T1000 (cell line): ENCODE measurements around the gene REV3L.
"Not testable (repeated sequence)": the region's sequence is repeated elsewhere in the genome, so short reads cannot be mapped to it uniquely, and the experiment has no call there.

Source experiments
- DNase-seq: peaks from one replicate; lab custom pipeline; 2025; ENCODE audit warnings: mixed read lengths; lab: John Stamatoyannopoulos, UW

Gene REV3L

DNA sequence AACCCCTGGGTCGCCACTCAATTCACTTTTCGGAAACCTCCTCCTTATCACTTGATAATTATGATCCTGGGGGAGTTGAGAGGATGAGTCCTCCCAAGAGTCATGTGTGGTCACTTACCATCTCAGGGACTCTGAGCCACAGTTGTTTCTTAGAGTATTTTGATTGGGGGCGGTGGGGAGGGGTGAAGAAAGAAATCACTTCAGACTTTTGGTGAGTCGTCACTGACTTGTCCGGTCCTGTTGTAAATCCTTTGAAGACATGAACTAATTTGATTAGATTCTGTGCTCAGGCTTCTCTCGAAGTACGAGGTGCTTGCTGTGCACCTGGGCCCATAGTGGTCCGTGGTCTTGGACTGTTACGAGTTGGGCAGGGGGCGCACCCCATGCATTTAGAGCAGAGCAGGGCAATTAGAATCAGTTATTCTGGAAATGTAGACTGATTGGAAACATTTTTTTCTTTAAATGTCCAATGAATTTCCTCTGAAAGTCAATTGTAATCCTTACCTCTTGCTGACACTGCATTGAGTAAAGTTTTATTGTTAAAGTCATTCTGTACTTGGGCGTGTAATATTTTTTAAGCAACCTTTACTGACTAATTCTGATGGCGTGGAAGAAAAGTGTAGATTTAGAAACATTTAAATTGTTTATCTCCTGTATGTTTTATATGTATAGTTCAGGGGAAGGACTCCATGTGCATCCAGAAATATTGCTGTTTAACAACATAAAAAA is 222.3 kb downstream of the REV3L start:
- no peak for DNase-seq

DNA sequence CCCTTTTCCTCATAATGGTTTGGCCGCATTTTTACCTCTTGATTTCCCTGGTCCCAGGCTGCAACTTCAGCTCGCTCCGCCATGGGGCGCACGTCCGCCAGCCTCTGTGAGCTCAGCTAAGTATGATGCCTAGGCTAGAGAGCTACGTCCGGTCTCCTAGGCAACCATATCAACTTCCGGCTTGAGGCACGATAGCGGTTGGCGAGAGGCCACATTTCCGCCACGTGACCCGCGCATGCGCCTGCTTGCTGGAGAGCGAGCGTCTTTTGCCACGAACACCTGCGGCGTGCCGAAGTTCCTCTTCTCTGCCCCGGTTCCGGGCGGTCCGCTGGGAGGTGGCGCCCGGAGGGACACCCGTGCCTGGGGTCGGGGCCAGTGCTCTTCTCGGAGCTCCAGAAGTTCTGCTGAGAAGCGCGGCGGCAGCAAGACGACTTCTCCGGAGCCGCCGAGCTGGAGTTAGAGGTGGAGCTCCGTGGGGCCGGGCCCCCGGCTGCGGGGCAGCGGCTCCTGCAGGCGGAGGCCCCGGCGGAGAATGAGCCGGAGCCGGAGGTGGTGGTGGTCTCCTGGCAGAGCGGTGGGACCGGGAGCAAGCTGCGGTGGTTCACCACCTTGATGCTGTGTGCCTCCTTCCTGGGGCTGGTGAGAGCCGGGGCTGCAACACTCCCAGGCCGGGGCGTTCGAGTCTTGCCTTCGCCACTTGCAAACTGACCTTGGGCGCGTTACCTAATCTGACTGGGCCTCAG is 223.8 kb downstream of the REV3L start:
- peak; percentile 96 for DNase-seq

DNA sequence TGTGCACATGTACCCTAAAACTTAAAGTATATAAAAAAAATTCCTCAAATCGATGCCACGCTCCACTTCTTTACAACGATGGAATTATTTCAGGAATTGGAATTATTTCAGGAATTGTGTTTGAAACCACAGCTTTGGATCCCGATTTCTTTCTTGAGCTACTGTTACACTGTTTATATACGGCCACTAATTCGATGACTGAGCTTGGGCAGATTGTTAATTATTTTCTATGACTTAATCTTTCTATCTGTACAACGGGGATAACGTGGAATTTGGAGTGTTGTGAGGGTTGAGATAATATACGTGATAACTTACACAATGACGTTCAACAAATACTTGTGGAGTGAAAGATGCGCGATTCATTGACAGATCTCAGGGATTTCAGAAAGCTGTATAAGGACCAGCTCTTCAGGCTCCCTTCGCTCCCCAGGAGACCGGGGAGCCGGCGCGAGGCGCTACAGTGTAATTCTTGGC is 224.4 kb downstream of the REV3L start:
- no peak for DNase-seq

DNA sequence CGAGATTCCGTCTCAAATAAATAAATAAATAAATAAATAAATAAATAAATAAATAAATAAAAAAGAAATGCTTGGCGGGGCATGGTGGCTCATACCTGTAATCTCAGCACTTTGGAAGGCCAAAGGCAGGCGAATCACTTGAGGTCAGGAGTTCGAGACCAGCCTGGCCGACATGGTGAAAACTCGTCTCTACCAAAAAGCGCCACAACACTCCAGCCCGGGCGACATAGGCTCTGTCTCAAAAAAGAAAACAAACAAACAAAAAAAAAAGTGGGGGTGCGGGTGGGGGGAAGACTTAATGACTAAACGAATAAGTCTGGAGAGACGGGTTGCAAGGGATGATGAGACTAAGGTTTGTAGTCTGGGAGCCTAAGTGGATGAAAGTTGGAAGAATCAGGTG is 225.0 kb downstream of the REV3L start:
- no peak for DNase-seq

- DNase-seq: no peak
Measured at GRCh38 chr6:111256646-111257045, 226.4 kb downstream of the REV3L start.

DNA sequence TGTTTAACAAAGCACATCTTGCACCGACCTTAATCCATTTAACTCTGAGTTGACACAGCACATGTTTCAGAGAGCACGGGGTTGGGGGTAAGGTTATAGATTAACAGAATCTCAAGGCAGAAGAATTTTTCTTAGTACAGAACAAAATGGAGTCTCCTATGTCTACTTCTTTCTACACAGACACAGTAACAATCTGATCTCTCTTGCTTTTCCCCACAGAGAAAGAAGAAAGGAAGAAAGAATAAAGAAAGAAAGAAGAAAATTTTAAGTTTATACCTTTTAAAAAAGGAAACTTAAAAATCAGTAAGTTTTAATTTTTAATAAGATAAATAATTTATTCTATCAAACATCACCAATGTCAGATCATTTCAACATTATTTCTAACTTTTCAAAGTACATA is 227.2 kb downstream of the REV3L start:
- DNase-seq: not testable (repeated sequence)

DNA sequence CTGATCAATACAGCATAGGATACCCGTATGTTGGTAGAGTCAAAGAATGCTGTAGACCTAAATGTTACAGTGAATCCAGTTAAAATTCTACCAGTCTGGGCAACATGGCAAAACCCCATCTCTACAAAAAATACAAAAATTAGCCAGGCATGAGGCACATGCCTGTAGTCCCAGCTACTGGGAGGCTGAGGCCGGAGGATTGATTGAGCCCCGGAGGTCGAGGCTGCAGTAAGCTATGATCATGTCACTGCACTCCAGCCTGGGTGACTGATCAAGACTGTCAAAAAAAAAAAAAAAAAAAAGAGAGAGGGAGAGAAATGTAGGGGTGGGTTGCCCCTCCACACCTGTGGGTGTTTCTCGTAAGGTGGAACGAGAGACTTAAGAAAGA is 228.2 kb downstream of the REV3L start:
- DNase-seq: no peak

DNA sequence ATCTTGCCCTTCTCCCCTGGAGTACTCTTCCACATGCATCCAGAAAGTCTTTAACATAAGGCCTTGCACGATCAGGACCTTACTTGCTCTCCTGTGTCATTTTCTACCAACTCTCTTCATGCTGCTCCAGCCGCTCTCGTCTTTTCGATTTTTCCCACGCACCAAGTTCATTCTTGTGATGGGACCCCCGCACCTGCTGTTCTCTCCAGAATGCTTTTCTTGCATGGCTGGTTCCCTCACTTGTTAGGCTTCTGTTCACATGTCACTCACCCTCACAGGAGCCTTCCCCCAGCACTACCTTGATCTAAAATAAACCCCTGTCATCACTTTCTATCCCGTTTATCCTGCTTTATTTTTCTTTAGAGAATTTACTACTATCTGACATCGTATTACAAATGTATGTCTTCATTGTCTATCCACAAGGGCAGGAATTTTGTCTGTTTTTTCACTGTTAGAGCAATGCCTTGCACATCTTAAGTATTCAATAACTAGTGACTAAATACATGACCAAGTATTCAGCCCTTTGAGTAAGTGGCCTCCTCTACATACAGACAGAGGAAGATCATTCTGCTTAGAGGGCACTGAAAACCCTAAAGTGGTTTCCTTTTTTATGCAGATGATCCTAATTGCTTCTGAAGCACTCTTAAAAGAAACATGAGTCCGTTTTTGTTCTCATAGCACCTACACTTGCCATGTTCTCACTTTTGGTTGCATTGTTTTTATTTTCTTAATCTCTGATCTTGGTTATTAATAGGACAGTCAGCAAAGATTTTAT is 228.8 kb downstream of the REV3L start:
- DNase-seq: no peak

- DNase-seq: no peak
Measured at GRCh38 chr6:111252726-111253125, 230.3 kb downstream of the REV3L start.

- DNase-seq: no peak
Measured at GRCh38 chr6:111250791-111251354, 232.1 kb downstream of the REV3L start.
